Measurements from ENCODE around the gene ZNF106. TPM values are rescaled to one million over a fixed set of nuclear protein-coding genes. Genes with fewer than 3 reads are reported as not detected.

The ZNF106 gene
- total RNA-seq, 4 donors from 2014 or later, result 340 to 487 (median 414) TPM

GRCh38 chr15:42401544-42402454 lies 89.1 kb downstream of the ZNF106 start:
- in situ Hi-C loops (cut with MboI; ENCODE audit: low sequenced_read_pairs in 4 of 4), result no loop called here
- H3K36me3 ChIP-seq, result peaks cover 0 to 78% of the 10 kb centered on the region in 2 donors
- no peak for DNase-seq
- ATAC-seq, result no peak
- TF ChIP-seq POLR2A (IDR thresholded peaks at IDR 0.05) (no peak), CTCF (IDR thresholded peaks at IDR 0.05 in 4 of 5, conservative IDR thresholded peaks at IDR 0.05 in 1 of 5) (no peak)
- H3K27ac ChIP-seq, result peak overlapping the region; percentile 33 to 84 (median 76)
- H3K4me3 ChIP-seq, result no peak overlapping the region
- peaks cover 9% of the 10 kb centered on the region in 2 donors for H3K4me1 ChIP-seq
- no peaks in the 10 kb centered on the region for H3K27me3 ChIP-seq
- H3K9me3 ChIP-seq, result no peaks in the 10 kb centered on the region
- intact Hi-C loops (cut with DNase I; ENCODE audit: low total_unique reads), result no loop called here

- H3K36me3 ChIP-seq, result peaks cover 0 to 56% of the 10 kb centered on the region in 2 donors
- in situ Hi-C loops (cut with MboI; ENCODE audit: low sequenced_read_pairs in 4 of 4), result no loop called here
- ATAC-seq, result no peak
Measured at GRCh38 chr15:42395838-42396237, 95.1 kb downstream of the ZNF106 start.

GRCh38 chr15:42394106-42394505 lies 96.8 kb downstream of the ZNF106 start:
- DNase-seq (no peak), ATAC-seq (no peak)
- no peaks in the 10 kb centered on the region for H3K9me3 ChIP-seq
- no peaks in the 10 kb centered on the region for H3K27me3 ChIP-seq
- no peaks in the 10 kb centered on the region for H3K4me1 ChIP-seq
- in situ Hi-C loops (cut with MboI; ENCODE audit: low sequenced_read_pairs in 4 of 4) (no loop called here), intact Hi-C loops (cut with DNase I; ENCODE audit: low total_unique reads) (no loop called here)
- H3K4me3 ChIP-seq, result no peak overlapping the region
- peak overlapping the region; percentile 28 to 75 (median 55) for H3K27ac ChIP-seq
- H3K36me3 ChIP-seq, result peaks cover 0 to 50% of the 10 kb centered on the region in 2 donors
- TF ChIP-seq CTCF (IDR thresholded peaks at IDR 0.05 in 4 of 5, conservative IDR thresholded peaks at IDR 0.05 in 1 of 5), result no peak
- TF ChIP-seq POLR2A (IDR thresholded peaks at IDR 0.05), result no peak

More at GRCh38 chr15:42395838-42396237, 95.1 kb downstream of the ZNF106 start:
- intact Hi-C loops (cut with DNase I; ENCODE audit: low total_unique reads), result no loop called here
- no peak for TF ChIP-seq CTCF (IDR thresholded peaks at IDR 0.05 in 4 of 5, conservative IDR thresholded peaks at IDR 0.05 in 1 of 5)
- no peak for TF ChIP-seq POLR2A (IDR thresholded peaks at IDR 0.05)
- Histone ChIP-seq H3K27me3 (no peaks in the 10 kb centered on the region), H3K4me3 (no peak overlapping the region), H3K4me1 (no peaks in the 10 kb centered on the region), H3K9me3 (no peaks in the 10 kb centered on the region), H3K27ac (peak overlapping the region; percentile 14 to 75 (median 49))
- DNase-seq, result no peak

- TF ChIP-seq POLR2A (IDR thresholded peaks at IDR 0.05) (no peak), CTCF (IDR thresholded peaks at IDR 0.05 in 4 of 5, conservative IDR thresholded peaks at IDR 0.05 in 1 of 5) (no peak)
- no peaks in the 10 kb centered on the region for H3K9me3 ChIP-seq
- intact Hi-C loops (cut with DNase I; ENCODE audit: low total_unique reads), result no loop called here
- in situ Hi-C loops (cut with MboI; ENCODE audit: low sequenced_read_pairs in 4 of 4), result no loop called here
- H3K4me1 ChIP-seq, result peaks cover 5 to 16% of the 10 kb centered on the region in 2 donors
- DNase-seq (no peak), ATAC-seq (no peak)
- H3K27ac ChIP-seq, result peak overlapping the region; percentile 52 to 95 (median 67)
- H3K36me3 ChIP-seq, result peaks cover 0 to 46% of the 10 kb centered on the region in 2 donors
- no peak overlapping the region for H3K4me3 ChIP-seq
- H3K27me3 ChIP-seq, result no peaks in the 10 kb centered on the region
Measured at GRCh38 chr15:42392309-42393024, 98.5 kb downstream of the ZNF106 start.
